A549 (cell line): Measurements from ENCODE around the gene ZBTB42. TPM values are rescaled to one million over a fixed set of nuclear protein-coding genes. Genes with fewer than 3 reads are reported as not detected.

Experiments used
- ATAC-seq, 2 experiments: fragments of 200-7000 bp in 1 of 2; fragments of >200 bp in 1 of 2; cut with Nextera tagmentation in 1 of 2; cut with Tn5 transposase in 1 of 2; 3 replicates each; pipeline versions ENCODE4 v1.8.0 to v1.9.1; 2018 to 2020; ENCODE audit warnings: mild to moderate bottlenecking in 1 of 2, moderate library complexity in 1 of 2
- CTCF ChIA-PET: fragments of 300-600 bp; sonication (Branson Sonifier 250); formaldehyde crosslinking; extraction: SDS; loops from one replicate; lab custom pipeline; 2021; ENCODE audit warnings: antibody characterized with exemption, inconsistent platforms; lab: Yijun Ruan, JAX
- POLR2A ChIA-PET: fragments of 350-600 bp; formaldehyde crosslinking; extraction: SDS; loops from one replicate; lab custom pipeline; 2021; ENCODE audit warnings: antibody characterized with exemption, inconsistent platforms; lab: Yijun Ruan, JAX
- DNase-seq, 2 experiments: peaks; one replicate each; pipeline versions ENCODE4 v3.0.0 to v3.0.0-alpha.2; 2011 to 2016; ENCODE audit warnings: low read depth in 1 of 2, low spot score in 1 of 2
- FAIRE-seq: peaks from 2 replicates; lab custom pipeline; 2011; peaks lifted over from hg19 to GRCh38; lab: Jason Lieb, UNC
- H3K27ac ChIP-seq, 2 experiments: fragments of >200 bp; sonication (Bioruptor Twin); formaldehyde crosslinking; 3 replicates each; pipeline ENCODE4 v1.5.1; 2016 to 2017
- H3K4me1 ChIP-seq: fragments of >200 bp; sonication (Bioruptor Twin); formaldehyde crosslinking; 3 replicates; pipeline ENCODE4 v1.6.1; 2016
- H3K4me2 ChIP-seq: fragments of >200 bp; sonication (Bioruptor Twin); formaldehyde crosslinking; 3 replicates; pipeline ENCODE4 v1.6.1; 2016
- H3K4me3 ChIP-seq: fragments of >200 bp; sonication (Bioruptor Twin); formaldehyde crosslinking; 3 replicates; pipeline ENCODE4 v1.5.1; 2016
- H3K9me3 ChIP-seq: fragments of >200 bp; sonication (Bioruptor Twin); formaldehyde crosslinking; 3 replicates; pipeline ENCODE4 v1.6.1; 2016
- CTCF ChIP-seq: fragments of >200 bp; sonication (Bioruptor Twin); formaldehyde crosslinking; IDR thresholded peaks from 3 replicates; pipeline ENCODE4 v1.5.1; 2016
- EHF ChIP-seq: fragments of 250-450 bp; sonication (Bioruptor Pico); IDR thresholded peaks from 2 replicates; pipeline ENCODE4 v1.5.0; 2020; ENCODE audit warnings: mild to moderate bottlenecking
- FOSL2 ChIP-seq, 2 experiments: fragments of 450-650 bp in 1 of 2; fragments of >200 bp in 1 of 2; sonication (Bioruptor Twin) in 1 of 2; formaldehyde crosslinking; IDR thresholded peaks; 2 replicates each; pipeline versions ENCODE4 v1.5.0 to v1.6.1; 2016 to 2020; ENCODE audit warnings: mild to moderate bottlenecking in 1 of 2, moderate library complexity in 1 of 2
- GATA3 ChIP-seq: IDR thresholded peaks from 2 replicates; pipeline ENCODE4 v1.6.1; 2012; ENCODE audit warnings: borderline replicate concordance
- HDAC2 ChIP-seq: fragments of 200-600 bp; sonication (generic); IDR thresholded peaks from 2 replicates; pipeline ENCODE4 v1.6.1; 2016
- HOXA7 ChIP-seq: fragments of 250-450 bp; sonication (Bioruptor Pico); IDR thresholded peaks from 2 replicates; pipeline ENCODE4 v1.5.0; 2020; ENCODE audit warnings: mild to moderate bottlenecking, moderate library complexity
- HOXB13 ChIP-seq: fragments of 250-450 bp; sonication (Bioruptor Pico); IDR thresholded peaks from 2 replicates; pipeline ENCODE4 v1.5.0; 2020; ENCODE audit warnings: low read depth, mild to moderate bottlenecking, moderate library complexity
- JUN ChIP-seq, 2 experiments: fragments of >200 bp; sonication (Bioruptor Twin); formaldehyde crosslinking; IDR thresholded peaks; 2 replicates in 1 of 2; 3 replicates in 1 of 2; pipeline ENCODE4 v1.6.1; 2016 to 2017
- MAZ ChIP-seq: fragments of 150-350 bp; IDR thresholded peaks from 2 replicates; pipeline ENCODE4 v1.6.1; 2014; ENCODE audit warnings: antibody characterized with exemption, low read depth, low read length, borderline replicate concordance
- NFE2L2 ChIP-seq: fragments of 150-350 bp; conservative IDR thresholded peaks from 2 replicates; pipeline ENCODE4 v1.6.1; 2014; ENCODE audit warnings: low read length
- NPAS2 ChIP-seq: fragments of 250-450 bp; sonication (Bioruptor Pico); IDR thresholded peaks from 2 replicates; pipeline ENCODE4 v1.8.0; 2022; ENCODE audit warnings: mild to moderate bottlenecking, moderate library complexity, borderline replicate concordance
- PBX3 ChIP-seq: IDR thresholded peaks from 2 replicates; pipeline ENCODE4 v1.6.1; 2012
- POLR2AphosphoS2 ChIP-seq: conservative IDR thresholded peaks from 2 replicates; pipeline ENCODE4 v1.6.1; 2012; ENCODE audit warnings: low read length, improper control_type of control experiment, inconsistent platforms
- RAD21 ChIP-seq, 2 experiments: fragments of >200 bp in 1 of 2; sonication (Bioruptor Twin) in 1 of 2; formaldehyde crosslinking in 1 of 2; IDR thresholded peaks in 1 of 2; conservative IDR thresholded peaks in 1 of 2; 2 replicates in 1 of 2; 3 replicates in 1 of 2; pipeline ENCODE4 v1.6.1; 2012 to 2018; ENCODE audit warnings: inconsistent platforms in 1 of 2
- RARB ChIP-seq: fragments of 250-450 bp; sonication (Bioruptor Pico); IDR thresholded peaks from 2 replicates; pipeline ENCODE4 v1.8.0; 2021; ENCODE audit warnings: mild to moderate bottlenecking, moderate library complexity
- RFX5 ChIP-seq: fragments of 450-650 bp; IDR thresholded peaks from 2 replicates; pipeline ENCODE4 v1.7.1; 2014; ENCODE audit warnings: antibody characterized with exemption, mild to moderate bottlenecking, moderate library complexity
- RNF2 ChIP-seq: fragments of 200-600 bp; sonication (generic); IDR thresholded peaks from 2 replicates; pipeline ENCODE4 v1.6.1; 2016; ENCODE audit warnings: low read depth, mild to moderate bottlenecking, antibody characterized with exemption, moderate library complexity, borderline replicate concordance
- TFCP2L1 ChIP-seq: fragments of 250-450 bp; sonication (Bioruptor Pico); IDR thresholded peaks from 2 replicates; pipeline ENCODE4 v1.5.0; 2021; ENCODE audit warnings: mild to moderate bottlenecking
- TP53 ChIP-seq: fragments of 250-450 bp; sonication (Bioruptor Pico); IDR thresholded peaks from 2 replicates; pipeline ENCODE4 v1.5.0; 2021; ENCODE audit warnings: mild to moderate bottlenecking, moderate library complexity
- ZFP36 ChIP-seq: fragments of 450-650 bp; IDR thresholded peaks from 2 replicates; pipeline ENCODE4 v1.6.1; 2014; ENCODE audit warnings: borderline replicate concordance; ENCODE audit not compliant: partially characterized antibody
- ZNF302 ChIP-seq: fragments of 250-450 bp; sonication (Bioruptor Pico); IDR thresholded peaks from 2 replicates; pipeline ENCODE4 v1.9.0; 2021; ENCODE audit warnings: inconsistent platforms, mild to moderate bottlenecking, moderate library complexity
- WGBS: methylation state at CpG from one replicate; pipeline ENCODE4 v1.1.6; 2017; ENCODE audit errors: missing lambda C conversion rate; 5-methylcytosine and 5-hydroxymethylcytosine counted together
- polyA plus RNA-seq, 4 experiments: library from polyadenylated mRNA; depleted of rRNA in 3 of 4; stranded (reverse); fragments of >200 nt; fragmentation: RNase III in 1 of 4; extraction: RNeasy Plus Mini Kit Qiagen cat#74134 plus additional on column Dnase treatment in 1 of 4; gene quantifications; 2 replicates in 3 of 4; 3 replicates in 1 of 4; pipeline ENCODE4 v1.2.3, GENCODE V29; 2011 to 2017
- TF ChIP-seq, protein P1 (sequence below): fragments of 450-650 bp; IDR thresholded peaks from 2 replicates; pipeline ENCODE4 v1.6.1; 2014; ENCODE audit warnings: antibody characterized with exemption
- TF ChIP-seq, protein P2 (sequence below): fragments of >200 bp; sonication (Bioruptor Twin); formaldehyde crosslinking; IDR thresholded peaks from 2 replicates; pipeline ENCODE4 v1.6.1; 2016
- TF ChIP-seq, protein P3 (sequence below): fragments of 250-450 bp; sonication (Bioruptor Pico); IDR thresholded peaks from 2 replicates; pipeline ENCODE4 v1.5.0; 2021; ENCODE audit warnings: mild to moderate bottlenecking, moderate library complexity, borderline replicate concordance
- TF ChIP-seq, protein P4 (sequence below): fragments of >200 bp; sonication (Bioruptor Twin); formaldehyde crosslinking; IDR thresholded peaks from 3 replicates; pipeline ENCODE4 v1.6.1; 2016
- TF ChIP-seq, protein P5 (sequence below): IDR thresholded peaks from 2 replicates; pipeline ENCODE4 v1.6.1; 2012; ENCODE audit warnings: low read depth, borderline replicate concordance

The ZBTB42 gene
- polyA plus RNA-seq, 2 of the 4 experiments (the other 2 are of a cell fraction) = 1.6 to 2.6 TPM

- DNase-seq (no peak), ATAC-seq (peak in 1 of 2 experiments; percentile 6; a peak in 3 of 6 replicates), FAIRE-seq (no peak)
- Histone ChIP-seq H3K4me2 (peak overlapping the region; percentile 95), H3K4me3 (peak overlapping the region; percentile 100), H3K4me1 (peaks cover 28% of the 10 kb centered on the region), H3K9me3 (no peaks in the 10 kb centered on the region; the same call in 2 of the 3 replicates), H3K27ac (peak overlapping the region; percentile 93 to 96)
- TF ChIP-seq NPAS2 = no peak
- no peak for TF ChIP-seq HDAC2
- TF ChIP-seq, protein P1, sequence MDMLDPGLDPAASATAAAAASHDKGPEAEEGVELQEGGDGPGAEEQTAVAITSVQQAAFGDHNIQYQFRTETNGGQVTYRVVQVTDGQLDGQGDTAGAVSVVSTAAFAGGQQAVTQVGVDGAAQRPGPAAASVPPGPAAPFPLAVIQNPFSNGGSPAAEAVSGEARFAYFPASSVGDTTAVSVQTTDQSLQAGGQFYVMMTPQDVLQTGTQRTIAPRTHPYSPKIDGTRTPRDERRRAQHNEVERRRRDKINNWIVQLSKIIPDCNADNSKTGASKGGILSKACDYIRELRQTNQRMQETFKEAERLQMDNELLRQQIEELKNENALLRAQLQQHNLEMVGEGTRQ = no peak
- TF ChIP-seq POLR2AphosphoS2 = no peak
- TF ChIP-seq, protein P2, sequence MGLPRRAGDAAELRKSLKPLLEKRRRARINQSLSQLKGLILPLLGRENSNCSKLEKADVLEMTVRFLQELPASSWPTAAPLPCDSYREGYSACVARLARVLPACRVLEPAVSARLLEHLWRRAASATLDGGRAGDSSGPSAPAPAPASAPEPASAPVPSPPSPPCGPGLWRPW = no peak
- no peak for TF ChIP-seq MAZ
- TF ChIP-seq ZFP36 = no peak
- TF ChIP-seq NFE2L2 = no peak
- TF ChIP-seq, protein P3, sequence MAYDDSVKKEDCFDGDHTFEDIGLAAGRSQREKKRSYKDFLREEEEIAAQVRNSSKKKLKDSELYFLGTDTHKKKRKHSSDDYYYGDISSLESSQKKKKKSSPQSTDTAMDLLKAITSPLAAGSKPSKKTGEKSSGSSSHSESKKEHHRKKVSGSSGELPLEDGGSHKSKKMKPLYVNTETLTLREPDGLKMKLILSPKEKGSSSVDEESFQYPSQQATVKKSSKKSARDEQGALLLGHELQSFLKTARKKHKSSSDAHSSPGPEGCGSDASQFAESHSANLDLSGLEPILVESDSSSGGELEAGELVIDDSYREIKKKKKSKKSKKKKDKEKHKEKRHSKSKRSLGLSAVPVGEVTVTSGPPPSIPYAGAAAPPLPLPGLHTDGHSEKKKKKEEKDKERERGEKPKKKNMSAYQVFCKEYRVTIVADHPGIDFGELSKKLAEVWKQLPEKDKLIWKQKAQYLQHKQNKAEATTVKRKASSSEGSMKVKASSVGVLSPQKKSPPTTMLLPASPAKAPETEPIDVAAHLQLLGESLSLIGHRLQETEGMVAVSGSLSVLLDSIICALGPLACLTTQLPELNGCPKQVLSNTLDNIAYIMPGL (CRISPR knock-in tag) = no peak
- TF ChIP-seq, protein P4, sequence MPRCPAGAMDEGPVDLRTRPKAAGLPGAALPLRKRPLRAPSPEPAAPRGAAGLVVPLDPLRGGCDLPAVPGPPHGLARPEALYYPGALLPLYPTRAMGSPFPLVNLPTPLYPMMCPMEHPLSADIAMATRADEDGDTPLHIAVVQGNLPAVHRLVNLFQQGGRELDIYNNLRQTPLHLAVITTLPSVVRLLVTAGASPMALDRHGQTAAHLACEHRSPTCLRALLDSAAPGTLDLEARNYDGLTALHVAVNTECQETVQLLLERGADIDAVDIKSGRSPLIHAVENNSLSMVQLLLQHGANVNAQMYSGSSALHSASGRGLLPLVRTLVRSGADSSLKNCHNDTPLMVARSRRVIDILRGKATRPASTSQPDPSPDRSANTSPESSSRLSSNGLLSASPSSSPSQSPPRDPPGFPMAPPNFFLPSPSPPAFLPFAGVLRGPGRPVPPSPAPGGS = no peak
- TF ChIP-seq ZNF302 = no peak
- TF ChIP-seq, protein P5, sequence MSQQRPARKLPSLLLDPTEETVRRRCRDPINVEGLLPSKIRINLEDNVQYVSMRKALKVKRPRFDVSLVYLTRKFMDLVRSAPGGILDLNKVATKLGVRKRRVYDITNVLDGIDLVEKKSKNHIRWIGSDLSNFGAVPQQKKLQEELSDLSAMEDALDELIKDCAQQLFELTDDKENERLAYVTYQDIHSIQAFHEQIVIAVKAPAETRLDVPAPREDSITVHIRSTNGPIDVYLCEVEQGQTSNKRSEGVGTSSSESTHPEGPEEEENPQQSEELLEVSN = no peak
- TF ChIP-seq EHF (CRISPR knock-in tag) = no peak
- no peak for TF ChIP-seq FOSL2 (IDR thresholded peaks at IDR 0.05)
- TF ChIP-seq FOSL2 (CRISPR knock-in tag; IDR thresholded peaks at IDR 0.05) = no peak
- TF ChIP-seq PBX3 = no peak
- no peak for TF ChIP-seq JUN (IDR thresholded peaks at IDR 0.05)
- TF ChIP-seq RAD21 (conservative IDR thresholded peaks at IDR 0.05 in 1 of 2, IDR thresholded peaks at IDR 0.05 in 1 of 2) = no peak
- 4% methylated on average over 10 of the region's 30 CpGs for WGBS
- ChIA-PET CTCF (interaction anchor here (0.6 to 5.1 kb wide), 12 partner anchors 10 to 786 kb away, joined by 3 to 41 read pairs (median 6); partner anchors contain the start of gene ADSS1), POLR2A (interaction anchor here (0.9 to 1.4 kb wide), 3 partner anchors 66 to 267 kb away, joined by 3 to 7 read pairs (median 6); partner anchors contain the start of gene CDCA4)
These were observed 47.2 kb upstream of the ZBTB42 start for GRCh38 chr14:104753528-104754212.

- WGBS = 63% methylated on average over 13 of the region's 13 CpGs
- Histone ChIP-seq H3K4me1 (peaks cover 23% of the 10 kb centered on the region), H3K4me3 (peak overlapping the region; percentile 100), H3K27ac (peak overlapping the region; percentile 93 to 96; a peak in 4 of 6 replicates), H3K4me2 (peak overlapping the region; percentile 95), H3K9me3 (no peaks in the 10 kb centered on the region; the same call in 2 of the 3 replicates)
- FAIRE-seq = no peak
- no peak for DNase-seq
- ChIA-PET CTCF (interaction anchor here (0.6 to 5.1 kb wide), 7 partner anchors 12 to 785 kb away, joined by 3 to 41 read pairs (median 6); partner anchors contain the start of gene ADSS1), POLR2A (no interaction called here)
- ATAC-seq = no peak
- no peak for TF ChIP-seq RARB (CRISPR knock-in tag)
- TF ChIP-seq HOXB13 (CRISPR knock-in tag) = no peak
- TF ChIP-seq TFCP2L1 (CRISPR knock-in tag) = no peak
- no peak for TF ChIP-seq GATA3
- TF ChIP-seq, protein P1 = no peak
- no peak for TF ChIP-seq HOXA7 (CRISPR knock-in tag)
- TF ChIP-seq CTCF = no peak
- no peak for TF ChIP-seq RFX5
- TF ChIP-seq TP53 (CRISPR knock-in tag) = no peak
- no peak for TF ChIP-seq RAD21 (conservative IDR thresholded peaks at IDR 0.05 in 1 of 2, IDR thresholded peaks at IDR 0.05 in 1 of 2)
- no peak for TF ChIP-seq RNF2
These were observed 46.6 kb upstream of the ZBTB42 start for GRCh38 chr14:104754213-104754851.
